CD14-positive monocyte (primary cell): ENCODE data around the gene TMEM86A. TPM values are rescaled to one million over a fixed set of nuclear protein-coding genes. Genes with fewer than 3 reads are reported as not detected.
A peak's percentile ranks its signal among the peaks of the same experiment; 100 is the strongest.

Experiments used
- DNase-seq, 3 donors: peaks; one replicate each; pipeline ENCODE4 v3.0.0-alpha.2; 2011 to 2022
- H2AFZ ChIP-seq: 2 replicates; pipeline ENCODE4 v1.6.0; 2012; ENCODE audit warnings: mild to moderate bottlenecking, low read depth, low read length, inconsistent platforms; ENCODE audit not compliant: insufficient read depth, poor library complexity, severe bottlenecking
- H3K27ac ChIP-seq, 2 donors: 1 replicate in 1 of 2; 2 replicates in 1 of 2; pipeline ENCODE4 v1.5.1; 2012 to 2013; ENCODE audit warnings: low read length in 2 of 2, control low read depth in 1 of 2, inconsistent platforms in 1 of 2, low read depth in 1 of 2, mild to moderate bottlenecking in 1 of 2
- H3K27me3 ChIP-seq, 2 donors: one replicate each; pipeline versions ENCODE4 v1.6.0 to v1.6.1; 2011 to 2013; ENCODE audit warnings: low read length in 2 of 2; ENCODE audit not compliant: control insufficient read depth in 2 of 2, insufficient read depth in 2 of 2
- H3K36me3 ChIP-seq, 2 donors: replicated peaks in 1 of 2; 1 replicate in 1 of 2; 2 replicates in 1 of 2; pipeline versions ENCODE4 v1.5.1 to v1.6.1; 2012 to 2013; ENCODE audit warnings: low read length in 2 of 2, control low read depth in 1 of 2, inconsistent platforms in 1 of 2, mild to moderate bottlenecking in 1 of 2; ENCODE audit not compliant: insufficient read depth in 2 of 2, control insufficient read depth in 1 of 2
- H3K4me1 ChIP-seq, 2 donors: 1 replicate in 1 of 2; 2 replicates in 1 of 2; pipeline versions ENCODE4 v1.5.1 to v1.6.1; 2012 to 2013; ENCODE audit warnings: low read length in 2 of 2, control low read depth in 1 of 2, inconsistent platforms in 1 of 2, mild to moderate bottlenecking in 1 of 2, moderate library complexity in 1 of 2; ENCODE audit not compliant: insufficient read depth in 2 of 2, control insufficient read depth in 1 of 2
- H3K4me2 ChIP-seq: replicated peaks from 2 replicates; pipeline ENCODE3; 2012; ENCODE audit warnings: low read length, moderate library complexity, mild to moderate bottlenecking; ENCODE audit not compliant: poor library complexity, severe bottlenecking; ENCODE audit errors: extremely low read depth
- H3K4me3 ChIP-seq, 3 experiments: fragments of 200-600 bp in 1 of 3; sonication (generic) in 1 of 3; replicated peaks in 1 of 3; 1 replicate in 2 of 3; 2 replicates in 1 of 3; pipeline ENCODE4 v1.5.1; 2011 to 2013; ENCODE audit warnings: low read length in 3 of 3, mild to moderate bottlenecking in 3 of 3, control low read depth in 2 of 3, low read depth in 2 of 3, inconsistent platforms in 1 of 3, moderate library complexity in 1 of 3
- H3K79me2 ChIP-seq: 2 replicates; pipeline ENCODE4 v1.6.0; 2012; ENCODE audit warnings: mild to moderate bottlenecking, control low read depth, inconsistent platforms, low read length, moderate library complexity; ENCODE audit not compliant: insufficient read depth
- H3K9ac ChIP-seq: 2 replicates; pipeline ENCODE4 v1.6.0; 2017; ENCODE audit warnings: low read length, mild to moderate bottlenecking; ENCODE audit not compliant: insufficient read depth, poor library complexity, severe bottlenecking
- H3K9me3 ChIP-seq, 2 donors: replicated peaks in 1 of 2; 1 replicate in 1 of 2; 2 replicates in 1 of 2; pipeline versions ENCODE4 v1.5.1 to v1.6.1; 2012 to 2013; ENCODE audit warnings: low read length in 2 of 2, control low read depth in 1 of 2; ENCODE audit not compliant: control insufficient read depth in 1 of 2, insufficient read depth in 1 of 2
- H4K20me1 ChIP-seq: 2 replicates; pipeline ENCODE4 v1.6.0; 2012; ENCODE audit warnings: mild to moderate bottlenecking, low read length, control low read depth, moderate library complexity; ENCODE audit not compliant: insufficient read depth
- H3K27ac Mint-ChIP-seq, 7 donors: one replicate each; pipeline ENCODE4 v1.8.0; 2020; ENCODE audit warnings: mild to moderate bottlenecking in 7 of 7, mixed read lengths in 7 of 7, moderate library complexity in 6 of 7, inconsistent platforms in 2 of 7
- H3K27me3 Mint-ChIP-seq, 3 donors: one replicate each; pipeline ENCODE4 v1.8.0; 2021 to 2022; ENCODE audit warnings: low read depth in 3 of 3, mild to moderate bottlenecking in 3 of 3, mixed read lengths in 3 of 3, moderate library complexity in 3 of 3, inconsistent platforms in 1 of 3
- H3K36me3 Mint-ChIP-seq, 2 donors: one replicate each; pipeline ENCODE4 v1.8.0; 2020; ENCODE audit warnings: mixed read lengths in 2 of 2, inconsistent platforms in 1 of 2, mild to moderate bottlenecking in 1 of 2
- H3K4me1 Mint-ChIP-seq: one replicate; pipeline ENCODE4 v1.8.0; 2020; ENCODE audit warnings: mild to moderate bottlenecking, mixed read lengths
- H3K4me3 Mint-ChIP-seq, 2 donors: one replicate each; pipeline ENCODE4 v1.8.0; 2020; ENCODE audit warnings: mild to moderate bottlenecking in 2 of 2, mixed read lengths in 2 of 2, moderate library complexity in 1 of 2
- H3K9me3 Mint-ChIP-seq, 7 donors: one replicate each; pipeline ENCODE4 v1.8.0; 2020 to 2022; ENCODE audit warnings: mixed read lengths in 7 of 7, mild to moderate bottlenecking in 6 of 7, moderate library complexity in 6 of 7, inconsistent platforms in 2 of 7
- CTCF ChIP-seq: fragments of 200-600 bp; IDR thresholded peaks from one replicate; pipeline ENCODE4 v1.8.0; 2022; ENCODE audit warnings: antibody characterized with exemption, mild to moderate bottlenecking
- WGBS: methylation state at CpG from one replicate; pipeline ENCODE4 v1.1.5; 2013; ENCODE audit warnings: missing lambda C conversion rate; ENCODE audit not compliant: insufficient coverage; 5-methylcytosine and 5-hydroxymethylcytosine counted together
- intact Hi-C, 2 donors: fragments of 100-400 bp; cut with micrococcal nuclease; formaldehyde crosslinking; loops; one replicate each; pipeline versions ENCODE4 v1.15.0 to v1.15.1; 2023
- polyA plus RNA-seq, 3 donors: library from polyadenylated mRNA; depleted of rRNA in 1 of 3; unstranded in 2 of 3; stranded (reverse) in 1 of 3; fragments of 300-500 nt in 2 of 3; fragments of >200 nt in 1 of 3; fragmentation: Illumina TruSeq in 2 of 3; gene quantifications; 1 replicate in 2 of 3; 2 replicates in 1 of 3; pipeline ENCODE4 v1.2.3, GENCODE V29; 2012 to 2021

The TMEM86A gene
- polyA plus RNA-seq, 3 donors: 1.3 to 4.3 (median 3.5) TPM

GRCh38 chr11:18720091-18720807 is 21.7 kb downstream of the TMEM86A start:
- no peak for TF ChIP-seq CTCF
- 84% methylated on average over 5 of the region's 5 CpGs for WGBS
- H3K36me3 Mint-ChIP-seq: no peaks in the 10 kb centered on the region
- peaks cover 15% of the 10 kb centered on the region for H3K4me1 Mint-ChIP-seq
- Histone ChIP-seq H3K9ac (no peak overlapping the region), H4K20me1 (no peaks in the 10 kb centered on the region), H3K79me2 (no peaks in the 10 kb centered on the region), H3K9me3 (no peaks in the 10 kb centered on the region), H3K4me1 (peaks cover 13 to 17% of the 10 kb centered on the region in 2 donors), H3K4me2 (no peak overlapping the region), H2AFZ (peak overlapping the region; percentile 90), H3K4me3 (no peak overlapping the region), H3K27me3 (peaks cover 0 to 9% of the 10 kb centered on the region in 2 donors), H3K36me3 (no peaks in the 10 kb centered on the region), H3K27ac (no peak overlapping the region)
- peak overlapping the region; percentile 91 to 98 for H3K4me3 Mint-ChIP-seq
- intact Hi-C loops: no loop called here
- DNase-seq: no peak
- no peak overlapping the region for H3K27ac Mint-ChIP-seq
- peaks cover 0 to 3% (median 0%) of the 10 kb centered on the region in 7 donors for H3K9me3 Mint-ChIP-seq
- peaks cover 12 to 23% (median 13%) of the 10 kb centered on the region in 3 donors for H3K27me3 Mint-ChIP-seq

- Mint-ChIP-seq H3K4me3 (peak overlapping the region; percentile 91 to 98), H3K4me1 (peaks cover 15% of the 10 kb centered on the region), H3K9me3 (peaks cover 0 to 3% (median 0%) of the 10 kb centered on the region in 7 donors), H3K36me3 (no peaks in the 10 kb centered on the region), H3K27ac (peak overlapping the region in 1 of 7 donors; percentile 21), H3K27me3 (peaks cover 12 to 23% (median 13%) of the 10 kb centered on the region in 3 donors)
- Histone ChIP-seq H3K36me3 (no peaks in the 10 kb centered on the region), H3K9ac (peak overlapping the region; percentile 31), H3K79me2 (no peaks in the 10 kb centered on the region), H3K4me1 (peaks cover 13 to 17% of the 10 kb centered on the region in 2 donors), H4K20me1 (no peaks in the 10 kb centered on the region), H3K4me3 (peak overlapping the region; percentile 10 to 80 (median 37)), H3K27ac (no peak overlapping the region), H3K4me2 (peak overlapping the region; percentile 89), H3K27me3 (peaks cover 0 to 9% of the 10 kb centered on the region in 2 donors), H2AFZ (peak overlapping the region; percentile 90), H3K9me3 (no peaks in the 10 kb centered on the region)
- peak in 2 of 3 donors; percentile 31 to 51 for DNase-seq
- WGBS: 3% methylated on average over 32 of the region's 41 CpGs
- intact Hi-C loops: no loop called here
- no peak for TF ChIP-seq CTCF
These were observed 22.4 kb downstream of the TMEM86A start for GRCh38 chr11:18720808-18721560.
